HG03064 (cell line): Measurements from ENCODE around the gene RCOR1.
"Not testable (repeated sequence)": the region's sequence is repeated elsewhere in the genome, so short reads cannot be mapped to it uniquely, and the experiment has no call there.

ENCODE experiments used
- ATAC-seq: cut with Tn5 transposase; IDR thresholded peaks from one replicate; pipeline ENCODE4 v1.9.1; 2021; ENCODE audit warnings: low read depth; ENCODE audit not compliant: unreplicated experiment

RCOR1 gene

GRCh38 chr14:102590667-102591099 is 1.8 kb upstream of the RCOR1 start:
- ATAC-seq: no peak

- no peak for ATAC-seq
Observed at GRCh38 chr14:102591372-102591943, 991 bp upstream of the RCOR1 start.

GRCh38 chr14:102592763-102593060 is 263 bp downstream of the RCOR1 start:
- peak; percentile 14 for ATAC-seq

- peak; percentile 8 for ATAC-seq
Observed at GRCh38 chr14:102593061-102593824, 794 bp downstream of the RCOR1 start.

- no peak for ATAC-seq
Observed at GRCh38 chr14:102593825-102594137, 1.3 kb downstream of the RCOR1 start.

- ATAC-seq: no peak
Observed at GRCh38 chr14:102594514-102595175, 2.2 kb downstream of the RCOR1 start.

GRCh38 chr14:102601378-102601925 is 9.0 kb downstream of the RCOR1 start:
- no peak for ATAC-seq

- ATAC-seq: no peak
Observed at GRCh38 chr14:102602421-102603292, 10.2 kb downstream of the RCOR1 start.

GRCh38 chr14:102603293-102603907 is 11.0 kb downstream of the RCOR1 start:
- no peak for ATAC-seq

- no peak for ATAC-seq
Observed at GRCh38 chr14:102604183-102604582, 11.7 kb downstream of the RCOR1 start.

- ATAC-seq: no peak
Observed at GRCh38 chr14:102605029-102605428, 12.6 kb downstream of the RCOR1 start.

GRCh38 chr14:102606296-102606695 is 13.8 kb downstream of the RCOR1 start:
- ATAC-seq: no peak

GRCh38 chr14:102608064-102608446 is 15.6 kb downstream of the RCOR1 start:
- peak; percentile 60 for ATAC-seq

- ATAC-seq: no peak
Observed at GRCh38 chr14:102610968-102611811, 18.7 kb downstream of the RCOR1 start.

GRCh38 chr14:102616318-102616717 is 23.9 kb downstream of the RCOR1 start:
- ATAC-seq: no peak

- ATAC-seq: no peak
Observed at GRCh38 chr14:102616799-102617198, 24.4 kb downstream of the RCOR1 start.

- not testable (repeated sequence) for ATAC-seq
Observed at GRCh38 chr14:102619012-102619411, 26.6 kb downstream of the RCOR1 start.

GRCh38 chr14:102620413-102620812 is 28.0 kb downstream of the RCOR1 start:
- no peak for ATAC-seq

GRCh38 chr14:102622262-102622885 is 29.9 kb downstream of the RCOR1 start:
- ATAC-seq: no peak
